HEK293 (cell line): ENCODE data around the gene GNG3.

Source experiments
- BCL11A ChIP-seq: fragments of 450-650 bp; formaldehyde crosslinking; IDR thresholded peaks from 2 replicates; pipeline ENCODE4 v1.5.1; 2016; ENCODE audit warnings: low read depth, missing biosample characterization, missing genetic modification characterization
- ELK4 ChIP-seq: IDR thresholded peaks from 2 replicates; pipeline ENCODE4 v1.6.1; 2011; ENCODE audit warnings: mild to moderate bottlenecking, low read depth, low read length, borderline replicate concordance
- KLF9 ChIP-seq: fragments of 450-650 bp; formaldehyde crosslinking; IDR thresholded peaks from 2 replicates; pipeline ENCODE4 v1.5.1; 2016; ENCODE audit warnings: missing biosample characterization, missing genetic modification characterization, low read depth
- MYNN ChIP-seq: fragments of 450-650 bp; formaldehyde crosslinking; IDR thresholded peaks from 2 replicates; pipeline ENCODE4 v1.5.1; 2016; ENCODE audit warnings: missing biosample characterization, missing genetic modification characterization, borderline replicate concordance
- PATZ1 ChIP-seq: fragments of 450-650 bp; formaldehyde crosslinking; IDR thresholded peaks from 2 replicates; pipeline ENCODE4 v1.5.1; 2016; ENCODE audit warnings: missing biosample characterization, missing genetic modification characterization
- PRDM2 ChIP-seq: fragments of 450-650 bp; formaldehyde crosslinking; IDR thresholded peaks from 2 replicates; pipeline ENCODE4 v1.5.1; 2016; ENCODE audit warnings: missing biosample characterization, missing genetic modification characterization, borderline replicate concordance
- ZBTB6 ChIP-seq: fragments of 450-650 bp; formaldehyde crosslinking; IDR thresholded peaks from 2 replicates; pipeline ENCODE4 v1.5.1; 2017; ENCODE audit warnings: missing biosample characterization, missing genetic modification characterization
- ZNF19 ChIP-seq: fragments of 450-650 bp; formaldehyde crosslinking; IDR thresholded peaks from 2 replicates; pipeline ENCODE4; 2016; ENCODE audit warnings: missing biosample characterization, missing genetic modification characterization, low read depth
- ZNF211 ChIP-seq: fragments of 450-650 bp; formaldehyde crosslinking; IDR thresholded peaks from 2 replicates; pipeline ENCODE4 v1.5.1; 2016; ENCODE audit warnings: low read depth, missing biosample characterization, missing genetic modification characterization
- ZNF221 ChIP-seq: fragments of 450-650 bp; formaldehyde crosslinking; IDR thresholded peaks from 2 replicates; pipeline ENCODE4 v1.5.1; 2017; ENCODE audit warnings: missing biosample characterization, missing genetic modification characterization, borderline replicate concordance
- ZNF302 ChIP-seq: fragments of 450-650 bp; formaldehyde crosslinking; IDR thresholded peaks from 2 replicates; pipeline ENCODE4 v1.5.1; 2016; ENCODE audit warnings: missing biosample characterization, missing genetic modification characterization, low read depth
- ZNF366 ChIP-seq: fragments of 450-650 bp; formaldehyde crosslinking; conservative IDR thresholded peaks from 2 replicates; pipeline ENCODE4 v1.5.1; 2016; ENCODE audit warnings: missing biosample characterization, missing genetic modification characterization
- ZNF433 ChIP-seq: fragments of 450-650 bp; formaldehyde crosslinking; IDR thresholded peaks from 2 replicates; pipeline ENCODE4 v1.5.1; 2016; ENCODE audit warnings: missing biosample characterization, missing genetic modification characterization, low read depth
- ZNF473 ChIP-seq: fragments of 450-650 bp; formaldehyde crosslinking; IDR thresholded peaks from 2 replicates; pipeline ENCODE4 v1.5.1; 2017; ENCODE audit warnings: missing biosample characterization, missing genetic modification characterization
- ZNF48 ChIP-seq: fragments of 450-650 bp; formaldehyde crosslinking; IDR thresholded peaks from 2 replicates; pipeline ENCODE4 v1.5.1; 2016; ENCODE audit warnings: missing biosample characterization, missing genetic modification characterization
- ZNF510 ChIP-seq: fragments of 450-650 bp; formaldehyde crosslinking; IDR thresholded peaks from 2 replicates; pipeline ENCODE4 v1.5.1; 2018; ENCODE audit warnings: mild to moderate bottlenecking, missing genetic modification characterization, missing biosample characterization; ENCODE audit not compliant: insufficient replicate concordance
- ZNF529 ChIP-seq: fragments of 450-650 bp; formaldehyde crosslinking; IDR thresholded peaks from 2 replicates; pipeline ENCODE4 v1.5.1; 2017; ENCODE audit warnings: missing genetic modification characterization, missing biosample characterization; ENCODE audit not compliant: insufficient replicate concordance
- ZNF549 ChIP-seq: fragments of 450-650 bp; IDR thresholded peaks from 2 replicates; pipeline ENCODE4 v1.5.1; 2018; ENCODE audit warnings: missing biosample characterization, missing genetic modification characterization, mild to moderate bottlenecking, inconsistent platforms, moderate library complexity
- ZNF610 ChIP-seq: fragments of 450-650 bp; formaldehyde crosslinking; IDR thresholded peaks from 2 replicates; pipeline ENCODE4 v1.5.1; 2016; ENCODE audit warnings: missing biosample characterization, missing genetic modification characterization, borderline replicate concordance
- ZNF624 ChIP-seq: fragments of 450-650 bp; formaldehyde crosslinking; IDR thresholded peaks from 2 replicates; pipeline ENCODE4 v1.5.1; 2017; ENCODE audit warnings: missing biosample characterization, missing genetic modification characterization
- ZNF677 ChIP-seq: fragments of 450-650 bp; IDR thresholded peaks from 2 replicates; pipeline ENCODE4 v1.5.0; 2018; ENCODE audit warnings: missing biosample characterization, mild to moderate bottlenecking, missing genetic modification characterization, moderate library complexity
- ZNF704 ChIP-seq: fragments of 450-650 bp; formaldehyde crosslinking; IDR thresholded peaks from 2 replicates; pipeline ENCODE4 v1.5.1; 2016; ENCODE audit warnings: missing biosample characterization, missing genetic modification characterization
- ZNF747 ChIP-seq: fragments of 450-650 bp; formaldehyde crosslinking; IDR thresholded peaks from 2 replicates; pipeline ENCODE4 v1.5.1; 2016; ENCODE audit warnings: missing biosample characterization, missing genetic modification characterization
- ZNF777 ChIP-seq: fragments of 450-650 bp; formaldehyde crosslinking; IDR thresholded peaks from 2 replicates; pipeline ENCODE4 v1.5.1; 2017; ENCODE audit warnings: missing biosample characterization, missing genetic modification characterization, borderline replicate concordance
- ZNF830 ChIP-seq: fragments of 450-650 bp; IDR thresholded peaks from 2 replicates; pipeline ENCODE4 v1.5.0; 2018; ENCODE audit warnings: missing biosample characterization, missing genetic modification characterization, low read depth, mild to moderate bottlenecking, moderate library complexity

Gene GNG3

GRCh38 chr11:62665075-62665598 lies 42.3 kb upstream of the GNG3 start, which contains the start of the genes C11orf98 and CSKMT (continued):
- TF ChIP-seq PATZ1 (tag by site-specific recombination), result peak; percentile 65
- TF ChIP-seq ZNF19 (tag by site-specific recombination), result no peak
- no peak for TF ChIP-seq ZNF747 (tag by site-specific recombination)
- no peak for TF ChIP-seq ZNF777 (tag by site-specific recombination)
- TF ChIP-seq ZNF510 (tag by site-specific recombination), result no peak
- TF ChIP-seq MYNN (tag by site-specific recombination), result no peak
- no peak for TF ChIP-seq ZNF610 (tag by site-specific recombination)
- TF ChIP-seq ZNF529, result no peak
- no peak for TF ChIP-seq ZNF624 (tag by site-specific recombination)
- no peak for TF ChIP-seq ZBTB6 (tag by site-specific recombination)
- TF ChIP-seq ZNF549 (tag by site-specific recombination), result no peak
- no peak for TF ChIP-seq ZNF473 (tag by site-specific recombination)
- no peak for TF ChIP-seq BCL11A (tag by site-specific recombination)
- no peak for TF ChIP-seq PRDM2 (tag by site-specific recombination)
- no peak for TF ChIP-seq ZNF302 (tag by site-specific recombination)
- TF ChIP-seq ZNF830, result no peak
- no peak for TF ChIP-seq ZNF48 (tag by site-specific recombination)
- TF ChIP-seq KLF9 (tag by site-specific recombination), result no peak; the same call in 1 of the 2 replicates
- TF ChIP-seq ZNF366 (tag by site-specific recombination), result no peak
- no peak for TF ChIP-seq ZNF677
- TF ChIP-seq ZNF433 (tag by site-specific recombination), result no peak
- no peak; the same call in 1 of the 2 replicates for TF ChIP-seq ELK4
- TF ChIP-seq ZNF211 (tag by site-specific recombination), result no peak
- no peak for TF ChIP-seq ZNF704 (tag by site-specific recombination)
- TF ChIP-seq ZNF221 (tag by site-specific recombination), result no peak
